Right lobe of liver (tissue), 4 donors: ENCODE data around the gene DUSP18.

Source experiments
- POLR2A ChIP-seq: fragments of 450-650 bp; IDR thresholded peaks from one replicate; pipeline ENCODE4 v1.6.1; 2017; ENCODE audit warnings: antibody characterized with exemption, mild to moderate bottlenecking
- TF ChIP-seq, protein P1 (sequence below), 4 donors: fragments of 200-600 bp in 3 of 4; fragments of 450-650 bp in 1 of 4; IDR thresholded peaks; one replicate each; pipeline versions ENCODE4 v1.5.1 to v1.8.0; 2016 to 2022; ENCODE audit warnings: antibody characterized with exemption in 4 of 4, mild to moderate bottlenecking in 2 of 4
- donor health status: DM: no; HTN: no; CAD: no.
- donor health status: DM: no; HTN: no; CAD: no.
- donor health status: DM: no; HTN: yes; CAD: no.

DNA sequence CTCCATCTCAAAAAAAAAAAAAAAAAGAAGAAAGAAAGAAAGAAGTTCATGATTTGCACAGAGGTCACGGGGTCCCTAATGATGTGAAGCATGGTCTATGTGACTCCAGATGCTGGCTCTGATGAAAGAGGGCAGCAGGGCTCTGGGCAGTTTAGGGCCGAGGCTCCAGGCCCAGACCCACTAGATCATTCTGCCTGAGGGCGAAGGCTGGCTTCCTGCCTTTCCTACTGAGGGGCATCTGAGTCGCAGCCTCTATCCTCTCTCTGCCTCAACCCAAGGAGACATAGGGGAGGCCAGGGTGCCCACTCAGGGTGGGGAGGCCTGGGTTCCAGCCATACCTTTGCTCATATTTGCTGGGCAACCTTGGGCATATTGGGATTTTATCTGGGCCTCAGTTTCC, 27.3 kb downstream of the DUSP18 start:
- TF ChIP-seq, protein P1, sequence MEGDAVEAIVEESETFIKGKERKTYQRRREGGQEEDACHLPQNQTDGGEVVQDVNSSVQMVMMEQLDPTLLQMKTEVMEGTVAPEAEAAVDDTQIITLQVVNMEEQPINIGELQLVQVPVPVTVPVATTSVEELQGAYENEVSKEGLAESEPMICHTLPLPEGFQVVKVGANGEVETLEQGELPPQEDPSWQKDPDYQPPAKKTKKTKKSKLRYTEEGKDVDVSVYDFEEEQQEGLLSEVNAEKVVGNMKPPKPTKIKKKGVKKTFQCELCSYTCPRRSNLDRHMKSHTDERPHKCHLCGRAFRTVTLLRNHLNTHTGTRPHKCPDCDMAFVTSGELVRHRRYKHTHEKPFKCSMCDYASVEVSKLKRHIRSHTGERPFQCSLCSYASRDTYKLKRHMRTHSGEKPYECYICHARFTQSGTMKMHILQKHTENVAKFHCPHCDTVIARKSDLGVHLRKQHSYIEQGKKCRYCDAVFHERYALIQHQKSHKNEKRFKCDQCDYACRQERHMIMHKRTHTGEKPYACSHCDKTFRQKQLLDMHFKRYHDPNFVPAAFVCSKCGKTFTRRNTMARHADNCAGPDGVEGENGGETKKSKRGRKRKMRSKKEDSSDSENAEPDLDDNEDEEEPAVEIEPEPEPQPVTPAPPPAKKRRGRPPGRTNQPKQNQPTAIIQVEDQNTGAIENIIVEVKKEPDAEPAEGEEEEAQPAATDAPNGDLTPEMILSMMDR (IDR thresholded peaks at IDR 0.05): no peak
- no peak for TF ChIP-seq POLR2A
